ENCODE data around the gene WNT9A. TPM values are rescaled to one million over a fixed set of nuclear protein-coding genes. Genes with fewer than 3 reads are reported as not detected.

WNT9A gene
- total RNA-seq, 1 experiment from 2014 or later: 0.37 TPM

GRCh38 chr1:227897704-227898438 is 49.9 kb downstream of the WNT9A start:
- DNase-seq (ENCODE audit: low spot score): no peak

GRCh38 chr1:227896710-227897655 is 50.7 kb downstream of the WNT9A start:
- DNase-seq (ENCODE audit: low spot score): no peak

GRCh38 chr1:227895828-227896685 is 51.7 kb downstream of the WNT9A start:
- DNase-seq (ENCODE audit: low spot score): no peak

- DNase-seq (ENCODE audit: low spot score): no peak
These were observed 52.8 kb downstream of the WNT9A start for GRCh38 chr1:227894831-227895451.

GRCh38 chr1:227893949-227894721 is 53.6 kb downstream of the WNT9A start:
- no peak for DNase-seq (ENCODE audit: low spot score)

GRCh38 chr1:227893300-227893948 is 54.3 kb downstream of the WNT9A start:
- no peak for DNase-seq (ENCODE audit: low spot score)

- no peak for DNase-seq (ENCODE audit: low spot score)
These were observed 55.0 kb downstream of the WNT9A start for GRCh38 chr1:227892489-227893299.

- no peak for DNase-seq (ENCODE audit: low spot score)
These were observed 55.7 kb downstream of the WNT9A start for GRCh38 chr1:227891955-227892488.

- DNase-seq (ENCODE audit: low spot score): no peak
These were observed 56.3 kb downstream of the WNT9A start for GRCh38 chr1:227891223-227891954.

GRCh38 chr1:227890451-227891222 is 57.1 kb downstream of the WNT9A start:
- DNase-seq (ENCODE audit: low spot score): no peak

- DNase-seq (ENCODE audit: low spot score): no peak
These were observed 57.8 kb downstream of the WNT9A start for GRCh38 chr1:227889863-227890405.

GRCh38 chr1:227889047-227889862 is 58.5 kb downstream of the WNT9A start:
- no peak for DNase-seq (ENCODE audit: low spot score)

- no peak for DNase-seq (ENCODE audit: low spot score)
These were observed 59.2 kb downstream of the WNT9A start for GRCh38 chr1:227888404-227889046.

GRCh38 chr1:227887697-227888403 is 59.9 kb downstream of the WNT9A start:
- DNase-seq (ENCODE audit: low spot score): no peak

All from H4 (cell line).